HEK293T (cell line): ENCODE results near the gene MTMR6.

ENCODE experiments used
- BHLHE40 ChIP-seq: fragments of 450-650 bp; IDR thresholded peaks from 2 replicates; pipeline ENCODE4 v1.6.1; 2016; ENCODE audit warnings: mild to moderate bottlenecking, moderate library complexity, borderline replicate concordance
- CTBP1 ChIP-seq: fragments of 450-650 bp; IDR thresholded peaks from 2 replicates; pipeline ENCODE4 v1.6.1; 2016; ENCODE audit warnings: borderline replicate concordance
- FOXA1 ChIP-seq: fragments of 450-650 bp; IDR thresholded peaks from 2 replicates; pipeline ENCODE4 v1.6.1; 2016; ENCODE audit warnings: mild to moderate bottlenecking
- FOXK2 ChIP-seq: fragments of 450-650 bp; IDR thresholded peaks from 2 replicates; pipeline ENCODE4 v1.6.1; 2016; ENCODE audit warnings: mild to moderate bottlenecking
- HDGF ChIP-seq: fragments of 450-650 bp; IDR thresholded peaks from 2 replicates; pipeline ENCODE4 v1.6.1; 2017; ENCODE audit warnings: antibody characterized with exemption, borderline replicate concordance
- SUZ12 ChIP-seq: fragments of 450-650 bp; IDR thresholded peaks from 2 replicates; pipeline ENCODE4 v1.6.1; 2016; ENCODE audit warnings: mild to moderate bottlenecking
- TARDBP ChIP-seq: fragments of 450-650 bp; IDR thresholded peaks from 2 replicates; pipeline ENCODE4 v1.6.1; 2016

DNA sequence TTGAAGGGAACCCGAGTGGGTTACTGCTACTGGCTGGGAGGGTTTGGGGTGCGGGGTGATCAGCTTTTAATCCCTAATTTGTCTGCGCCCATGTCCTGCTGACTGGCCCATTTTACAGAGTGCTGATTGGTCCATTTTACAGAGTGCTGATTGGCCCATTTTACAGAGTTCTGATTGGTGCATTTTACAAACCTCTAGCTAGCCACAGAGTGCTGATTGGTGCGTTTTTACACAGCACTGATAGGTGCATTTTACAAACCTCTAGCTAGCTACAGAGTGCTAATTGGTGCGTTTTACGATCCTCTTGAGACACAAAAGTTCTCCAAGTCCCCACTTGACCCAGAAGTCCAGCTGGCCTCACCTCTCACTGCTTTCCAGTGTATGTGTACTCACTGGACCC, 43.2 kb downstream of the MTMR6 start:
- TF ChIP-seq HDGF = no peak
- no peak for TF ChIP-seq BHLHE40
- no peak for TF ChIP-seq CTBP1
- TF ChIP-seq FOXK2 = no peak
- no peak for TF ChIP-seq SUZ12
- TF ChIP-seq FOXA1 = no peak
- no peak for TF ChIP-seq TARDBP
